Ovary (tissue), 3 donors: Measurements from ENCODE around the gene UXT.

Experiments used
- EP300 ChIP-seq: sonication (generic); formaldehyde crosslinking; IDR thresholded peaks from one replicate; pipeline ENCODE4 v1.6.1; 2017; ENCODE audit warnings: antibody characterized with exemption
- POLR2A ChIP-seq: fragments of 450-650 bp; IDR thresholded peaks from one replicate; pipeline ENCODE4 v1.6.1; 2017; ENCODE audit warnings: antibody characterized with exemption, mild to moderate bottlenecking, moderate library complexity
- TF ChIP-seq, protein P1 (sequence below), 3 donors: fragments of 450-650 bp in 2 of 3; fragments of 200-600 bp in 1 of 3; IDR thresholded peaks; one replicate each; pipeline versions ENCODE4 v1.5.1 to v1.8.0; 2016 to 2022; ENCODE audit warnings: antibody characterized with exemption in 3 of 3, mild to moderate bottlenecking in 1 of 3
- donor health status: DM: no; HTN: no; CAD: no.

DNA sequence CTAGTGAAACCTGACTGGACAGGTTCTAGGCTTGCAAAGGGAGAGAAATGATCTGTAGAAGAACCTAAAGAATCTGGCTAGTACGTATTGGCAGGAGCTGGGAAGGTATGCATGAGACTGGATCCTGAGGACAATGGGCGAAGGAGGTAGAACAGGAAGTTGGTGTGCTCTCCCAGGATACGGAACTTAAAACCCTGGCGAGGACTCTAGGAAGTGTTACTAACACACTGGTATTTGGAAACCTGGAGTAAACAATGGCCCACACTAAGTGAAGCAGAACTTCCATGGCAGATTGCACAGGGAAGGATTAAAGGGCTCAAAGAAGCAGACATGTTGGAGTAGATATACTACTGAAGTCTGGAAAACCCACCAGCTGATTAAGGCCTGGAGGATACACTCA is 48.5 kb downstream of the UXT start:
- TF ChIP-seq EP300 (no peak), POLR2A (no peak)
- TF ChIP-seq, protein P1, sequence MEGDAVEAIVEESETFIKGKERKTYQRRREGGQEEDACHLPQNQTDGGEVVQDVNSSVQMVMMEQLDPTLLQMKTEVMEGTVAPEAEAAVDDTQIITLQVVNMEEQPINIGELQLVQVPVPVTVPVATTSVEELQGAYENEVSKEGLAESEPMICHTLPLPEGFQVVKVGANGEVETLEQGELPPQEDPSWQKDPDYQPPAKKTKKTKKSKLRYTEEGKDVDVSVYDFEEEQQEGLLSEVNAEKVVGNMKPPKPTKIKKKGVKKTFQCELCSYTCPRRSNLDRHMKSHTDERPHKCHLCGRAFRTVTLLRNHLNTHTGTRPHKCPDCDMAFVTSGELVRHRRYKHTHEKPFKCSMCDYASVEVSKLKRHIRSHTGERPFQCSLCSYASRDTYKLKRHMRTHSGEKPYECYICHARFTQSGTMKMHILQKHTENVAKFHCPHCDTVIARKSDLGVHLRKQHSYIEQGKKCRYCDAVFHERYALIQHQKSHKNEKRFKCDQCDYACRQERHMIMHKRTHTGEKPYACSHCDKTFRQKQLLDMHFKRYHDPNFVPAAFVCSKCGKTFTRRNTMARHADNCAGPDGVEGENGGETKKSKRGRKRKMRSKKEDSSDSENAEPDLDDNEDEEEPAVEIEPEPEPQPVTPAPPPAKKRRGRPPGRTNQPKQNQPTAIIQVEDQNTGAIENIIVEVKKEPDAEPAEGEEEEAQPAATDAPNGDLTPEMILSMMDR (IDR thresholded peaks at IDR 0.05), result no peak
